H9 (cell line): ENCODE measurements around the gene CSRNP2. TPM values are rescaled to one million over a fixed set of nuclear protein-coding genes. Genes with fewer than 3 reads are reported as not detected.

Experiments used
- DNase-seq: peaks from one replicate; pipeline ENCODE4 v3.0.0-alpha.2; 2017
- H2AFZ ChIP-seq: one replicate; pipeline ENCODE4 v1.6.1; 2013; ENCODE audit warnings: mild to moderate bottlenecking, low read length, control low read depth, moderate library complexity
- H2AK5ac ChIP-seq: 2 replicates; pipeline ENCODE4 v1.6.1; 2013; ENCODE audit warnings: low read length, control low read depth, mixed read lengths; ENCODE audit not compliant: insufficient read length
- H2BK120ac ChIP-seq: one replicate; pipeline ENCODE4 v1.6.1; 2013; ENCODE audit warnings: low read depth, mild to moderate bottlenecking, low read length, control low read depth, inconsistent platforms; ENCODE audit not compliant: poor library complexity, severe bottlenecking
- H2BK12ac ChIP-seq: 2 replicates; pipeline ENCODE4 v1.6.1; 2013; ENCODE audit warnings: low read length, control low read depth, mixed read lengths, low read depth; ENCODE audit not compliant: insufficient read length
- H2BK15ac ChIP-seq: 2 replicates; pipeline ENCODE4 v1.6.1; 2013; ENCODE audit warnings: low read depth, low read length, control low read depth
- H2BK20ac ChIP-seq: one replicate; pipeline ENCODE4 v1.6.1; 2013; ENCODE audit warnings: low read depth, mild to moderate bottlenecking, low read length, control low read depth, inconsistent platforms; ENCODE audit not compliant: poor library complexity, severe bottlenecking
- H2BK5ac ChIP-seq: 2 replicates; pipeline ENCODE4 v1.6.1; 2013; ENCODE audit warnings: low read length, control low read depth, mixed read lengths; ENCODE audit not compliant: insufficient read length
- H3K14ac ChIP-seq: 2 replicates; pipeline ENCODE4 v1.6.1; 2013; ENCODE audit warnings: low read length, control low read depth; ENCODE audit not compliant: insufficient read depth
- H3K18ac ChIP-seq: 2 replicates; pipeline ENCODE4 v1.6.1; 2013; ENCODE audit warnings: low read depth, mild to moderate bottlenecking, mixed read lengths, low read length, control low read depth; ENCODE audit not compliant: insufficient read length
- H3K23ac ChIP-seq: 2 replicates; pipeline ENCODE4 v1.6.1; 2013; ENCODE audit warnings: low read length, control low read depth, mixed read lengths, low read depth; ENCODE audit not compliant: insufficient read length
- H3K23me2 ChIP-seq: 2 replicates; pipeline ENCODE4 v1.6.1; 2013; ENCODE audit warnings: low read depth, mild to moderate bottlenecking, mixed read lengths, low read length, control low read depth; ENCODE audit not compliant: insufficient read length, poor library complexity, severe bottlenecking
- H3K27ac ChIP-seq: 2 replicates; pipeline ENCODE4 v1.5.1; 2013; ENCODE audit warnings: low read length, control low read depth, mixed read lengths, low read depth; ENCODE audit not compliant: insufficient read length
- H3K27me3 ChIP-seq: 2 replicates; pipeline ENCODE4 v1.6.1; 2013; ENCODE audit warnings: low read length, control low read depth, inconsistent platforms; ENCODE audit not compliant: insufficient read depth
- H3K4ac ChIP-seq: 2 replicates; pipeline ENCODE4 v1.6.1; 2013; ENCODE audit warnings: low read depth, mild to moderate bottlenecking, control low read depth, inconsistent platforms, low read length, moderate library complexity
- H3K4me1 ChIP-seq: 2 replicates; pipeline ENCODE4 v1.6.1; 2013; ENCODE audit warnings: low read length, control low read depth, inconsistent platforms; ENCODE audit not compliant: insufficient read depth
- H3K4me2 ChIP-seq: 2 replicates; pipeline ENCODE4 v1.6.1; 2013; ENCODE audit warnings: low read length, control low read depth, mixed read lengths; ENCODE audit not compliant: insufficient read length, insufficient read depth
- H3K56ac ChIP-seq: 2 replicates; pipeline ENCODE4 v1.6.1; 2013; ENCODE audit warnings: low read depth, mild to moderate bottlenecking, mixed read lengths, low read length, control low read depth; ENCODE audit not compliant: insufficient read length
- H3K79me1 ChIP-seq: 2 replicates; pipeline ENCODE4 v1.6.1; 2013; ENCODE audit warnings: low read depth, mild to moderate bottlenecking, moderate library complexity, low read length, control low read depth, inconsistent platforms; ENCODE audit not compliant: insufficient read depth, poor library complexity, severe bottlenecking
- H3K79me2 ChIP-seq: 2 replicates; pipeline ENCODE4 v1.6.1; 2013; ENCODE audit warnings: low read length, control low read depth, inconsistent platforms; ENCODE audit not compliant: insufficient read depth
- H3K9ac ChIP-seq: 2 replicates; pipeline ENCODE4 v1.6.1; 2013; ENCODE audit warnings: low read length, control low read depth, mixed read lengths; ENCODE audit not compliant: insufficient read length; ENCODE audit errors: extremely low read depth
- H3K9me3 ChIP-seq: one replicate; pipeline ENCODE4 v1.6.1; 2013; ENCODE audit warnings: low read depth, low read length, inconsistent platforms; ENCODE audit not compliant: control insufficient read depth
- H3T11ph ChIP-seq: one replicate; pipeline ENCODE4 v1.6.1; 2013; ENCODE audit warnings: mild to moderate bottlenecking, low read length, control low read depth, inconsistent platforms
- H4K20me1 ChIP-seq: one replicate; pipeline ENCODE4 v1.6.1; 2013; ENCODE audit not compliant: control insufficient read depth, insufficient read length, insufficient read depth
- H4K5ac ChIP-seq: 2 replicates; pipeline ENCODE4 v1.6.1; 2013; ENCODE audit warnings: low read depth, mild to moderate bottlenecking, mixed read lengths, low read length, control low read depth; ENCODE audit not compliant: insufficient read length
- H4K8ac ChIP-seq: replicated peaks from 2 replicates; pipeline ENCODE4 v1.6.1; 2013; ENCODE audit warnings: low read length, control low read depth, mixed read lengths, low read depth; ENCODE audit not compliant: insufficient read length
- H4K91ac ChIP-seq: 2 replicates; pipeline ENCODE4 v1.6.1; 2013; ENCODE audit warnings: low read depth, mild to moderate bottlenecking, moderate library complexity, mixed read lengths, low read length, control low read depth; ENCODE audit not compliant: insufficient read length
- H3K27ac Mint-ChIP-seq, 3 experiments: 2 replicates in 2 of 3; 3 replicates in 1 of 3; pipeline ENCODE4 v1.8.0; 2020 to 2021; ENCODE audit warnings: mixed read lengths in 3 of 3, mild to moderate bottlenecking in 1 of 3, moderate library complexity in 1 of 3
- H3K27me3 Mint-ChIP-seq: 2 replicates; pipeline ENCODE4 v1.8.0; 2021; ENCODE audit warnings: low read depth, mild to moderate bottlenecking, moderate library complexity, mixed read lengths
- H3K36me3 Mint-ChIP-seq, 3 experiments: 2 replicates in 2 of 3; 3 replicates in 1 of 3; pipeline ENCODE4 v1.8.0; 2020 to 2021; ENCODE audit warnings: low read depth in 3 of 3, mixed read lengths in 3 of 3; ENCODE audit not compliant: insufficient read depth in 1 of 3
- H3K4me1 Mint-ChIP-seq, 2 experiments: 2 replicates each; pipeline ENCODE4 v1.8.0; 2020; ENCODE audit warnings: mixed read lengths in 2 of 2
- H3K4me3 Mint-ChIP-seq, 2 experiments: 2 replicates in 1 of 2; 3 replicates in 1 of 2; pipeline ENCODE4 v1.8.0; 2020 to 2021; ENCODE audit warnings: mild to moderate bottlenecking in 2 of 2, mixed read lengths in 2 of 2, moderate library complexity in 1 of 2
- H3K9me3 Mint-ChIP-seq, 2 experiments: 2 replicates in 1 of 2; 3 replicates in 1 of 2; pipeline ENCODE4 v1.8.0; 2020; ENCODE audit warnings: mild to moderate bottlenecking in 2 of 2, mixed read lengths in 2 of 2, moderate library complexity in 1 of 2
- WGBS: extraction: QIAGEN DNeasy Blood & Tissue Kit; methylation state at CpG from one replicate; pipeline ENCODE4 v1.1.7; 2013; ENCODE audit warnings: missing lambda C conversion rate, low lambda C conversion rate, mixed read lengths; ENCODE audit not compliant: insufficient read length; ENCODE audit errors: extremely low coverage; 5-methylcytosine and 5-hydroxymethylcytosine counted together
- total RNA-seq: library from RNA; stranded (reverse); gene quantifications from 2 replicates; pipeline ENCODE4 v1.2.1, GENCODE V29; 2021
- TF ChIP-seq, protein P1 (sequence below): fragments of 200-600 bp; sonication (generic); conservative IDR thresholded peaks from 3 replicates; pipeline ENCODE4 v1.8.0; 2021; ENCODE audit warnings: antibody characterized with exemption, mild to moderate bottlenecking

The CSRNP2 gene
- total RNA-seq, 1 experiment from 2014 or later, result 38.6 TPM

DNA sequence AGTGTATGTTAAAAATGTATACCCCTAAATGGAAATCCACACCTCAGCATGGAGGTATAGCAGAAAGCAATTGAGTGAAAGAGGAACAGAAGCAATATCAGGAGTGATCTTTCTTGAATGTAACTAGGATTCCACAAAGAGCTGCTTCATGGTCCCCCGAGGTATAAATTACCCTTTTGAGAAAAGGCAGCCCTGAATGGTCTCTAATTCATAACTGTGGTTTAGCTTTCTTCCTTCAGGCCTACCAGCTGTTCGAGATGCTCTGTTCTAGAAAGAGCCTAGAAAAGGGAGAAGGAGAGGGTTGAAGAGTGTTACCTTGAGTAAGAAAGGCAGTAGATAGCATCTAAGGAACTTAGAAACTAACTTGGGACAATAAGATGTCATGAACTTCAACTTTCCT, 42.9 kb upstream of the CSRNP2 start:
- H3K23ac ChIP-seq, result no peak overlapping the region
- no peaks in the 10 kb centered on the region for H3K9me3 Mint-ChIP-seq
- H3K4me1 Mint-ChIP-seq, result peaks cover 4 to 6% of the 10 kb centered on the region in 2 experiments; a peak in 3 of 4 replicates
- H4K8ac ChIP-seq, result no peak overlapping the region
- no peaks in the 10 kb centered on the region for H3K79me1 ChIP-seq
- H3K9ac ChIP-seq, result no peak overlapping the region
- H4K5ac ChIP-seq, result no peak overlapping the region
- no peak overlapping the region for H3K4me2 ChIP-seq
- no peak overlapping the region for H3K27ac ChIP-seq
- no peaks in the 10 kb centered on the region for H3K27me3 Mint-ChIP-seq
- no peaks in the 10 kb centered on the region for H3K4me1 ChIP-seq
- no peak overlapping the region for H3K4ac ChIP-seq
- H2BK20ac ChIP-seq, result no peak overlapping the region
- TF ChIP-seq, protein P1, sequence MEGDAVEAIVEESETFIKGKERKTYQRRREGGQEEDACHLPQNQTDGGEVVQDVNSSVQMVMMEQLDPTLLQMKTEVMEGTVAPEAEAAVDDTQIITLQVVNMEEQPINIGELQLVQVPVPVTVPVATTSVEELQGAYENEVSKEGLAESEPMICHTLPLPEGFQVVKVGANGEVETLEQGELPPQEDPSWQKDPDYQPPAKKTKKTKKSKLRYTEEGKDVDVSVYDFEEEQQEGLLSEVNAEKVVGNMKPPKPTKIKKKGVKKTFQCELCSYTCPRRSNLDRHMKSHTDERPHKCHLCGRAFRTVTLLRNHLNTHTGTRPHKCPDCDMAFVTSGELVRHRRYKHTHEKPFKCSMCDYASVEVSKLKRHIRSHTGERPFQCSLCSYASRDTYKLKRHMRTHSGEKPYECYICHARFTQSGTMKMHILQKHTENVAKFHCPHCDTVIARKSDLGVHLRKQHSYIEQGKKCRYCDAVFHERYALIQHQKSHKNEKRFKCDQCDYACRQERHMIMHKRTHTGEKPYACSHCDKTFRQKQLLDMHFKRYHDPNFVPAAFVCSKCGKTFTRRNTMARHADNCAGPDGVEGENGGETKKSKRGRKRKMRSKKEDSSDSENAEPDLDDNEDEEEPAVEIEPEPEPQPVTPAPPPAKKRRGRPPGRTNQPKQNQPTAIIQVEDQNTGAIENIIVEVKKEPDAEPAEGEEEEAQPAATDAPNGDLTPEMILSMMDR, result no peak
- no peaks in the 10 kb centered on the region for H3K79me2 ChIP-seq
- no peaks in the 10 kb centered on the region for H4K20me1 ChIP-seq
- H3K27ac Mint-ChIP-seq, result no peak overlapping the region
- H3K36me3 Mint-ChIP-seq, result peaks cover 6 to 19% (median 9%) of the 10 kb centered on the region in 3 experiments; a peak in 5 of 7 replicates
- H2BK5ac ChIP-seq, result no peak overlapping the region
- DNase-seq, result no peak
- no peak overlapping the region for H2BK15ac ChIP-seq
- H3K56ac ChIP-seq, result no peak overlapping the region
- no peak overlapping the region for H3K4me3 Mint-ChIP-seq
- H3T11ph ChIP-seq, result no peak overlapping the region
- no peak overlapping the region for H3K18ac ChIP-seq
- H2BK120ac ChIP-seq, result no peak overlapping the region
- no peaks in the 10 kb centered on the region for H3K9me3 ChIP-seq
- no peak overlapping the region for H2AK5ac ChIP-seq
- no peak overlapping the region for H2BK12ac ChIP-seq
- WGBS, result no CpG with 5 or more reads among the region's 2 CpGs
- no peaks in the 10 kb centered on the region for H3K23me2 ChIP-seq
- no peak overlapping the region for H4K91ac ChIP-seq
- H3K27me3 ChIP-seq, result no peaks in the 10 kb centered on the region
- H3K14ac ChIP-seq, result no peak overlapping the region
- no peak overlapping the region for H2AFZ ChIP-seq
